Measurements from ENCODE around the gene TSPYL4.

DNA sequence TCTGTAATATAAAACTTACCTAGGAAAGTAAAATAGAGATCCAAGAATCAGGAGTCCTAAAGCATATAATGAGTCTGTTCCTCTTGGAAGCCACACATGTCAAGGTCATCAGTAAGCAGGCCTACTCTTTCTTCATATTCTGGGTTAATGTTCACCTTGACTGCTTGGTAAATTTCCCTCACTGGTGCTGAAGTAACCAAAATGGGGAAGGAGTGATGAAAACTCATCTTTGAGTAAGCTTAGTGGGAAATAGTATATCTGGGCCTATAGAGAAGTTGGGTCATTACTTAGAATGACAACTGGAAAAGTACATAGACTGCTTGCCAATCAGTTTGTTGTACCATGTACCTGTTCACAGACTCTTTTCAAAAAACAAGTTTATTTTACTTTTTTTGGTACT, 6.6 kb downstream of the TSPYL4 start:
- TF ChIP-seq, protein P1, sequence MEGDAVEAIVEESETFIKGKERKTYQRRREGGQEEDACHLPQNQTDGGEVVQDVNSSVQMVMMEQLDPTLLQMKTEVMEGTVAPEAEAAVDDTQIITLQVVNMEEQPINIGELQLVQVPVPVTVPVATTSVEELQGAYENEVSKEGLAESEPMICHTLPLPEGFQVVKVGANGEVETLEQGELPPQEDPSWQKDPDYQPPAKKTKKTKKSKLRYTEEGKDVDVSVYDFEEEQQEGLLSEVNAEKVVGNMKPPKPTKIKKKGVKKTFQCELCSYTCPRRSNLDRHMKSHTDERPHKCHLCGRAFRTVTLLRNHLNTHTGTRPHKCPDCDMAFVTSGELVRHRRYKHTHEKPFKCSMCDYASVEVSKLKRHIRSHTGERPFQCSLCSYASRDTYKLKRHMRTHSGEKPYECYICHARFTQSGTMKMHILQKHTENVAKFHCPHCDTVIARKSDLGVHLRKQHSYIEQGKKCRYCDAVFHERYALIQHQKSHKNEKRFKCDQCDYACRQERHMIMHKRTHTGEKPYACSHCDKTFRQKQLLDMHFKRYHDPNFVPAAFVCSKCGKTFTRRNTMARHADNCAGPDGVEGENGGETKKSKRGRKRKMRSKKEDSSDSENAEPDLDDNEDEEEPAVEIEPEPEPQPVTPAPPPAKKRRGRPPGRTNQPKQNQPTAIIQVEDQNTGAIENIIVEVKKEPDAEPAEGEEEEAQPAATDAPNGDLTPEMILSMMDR (IDR thresholded peaks at IDR 0.05; ENCODE audit: low read depth, low read length), result no peak
- TF ChIP-seq EZH2phosphoT487 (IDR thresholded peaks at IDR 0.05; ENCODE audit: low read depth), result no peak
